Neuronal stem cell (in vitro differentiated cells): ENCODE data around the gene ORM2.
"Not testable (repeated sequence)": the region's sequence is repeated elsewhere in the genome, so short reads cannot be mapped to it uniquely, and the experiment has no call there.

ENCODE experiments used
- DNase-seq: peaks from one replicate; pipeline ENCODE4 v3.0.0-alpha.2; 2013; ENCODE audit warnings: low spot score
- H2AFZ ChIP-seq: one replicate; pipeline ENCODE4 v1.6.1; 2013; ENCODE audit warnings: mild to moderate bottlenecking, low read length, inconsistent platforms
- H2AK5ac ChIP-seq: 2 replicates; pipeline ENCODE4 v1.6.1; 2013; ENCODE audit warnings: low read depth, mild to moderate bottlenecking, inconsistent platforms, low read length, moderate library complexity, mixed read lengths
- H2BK120ac ChIP-seq: 2 replicates; pipeline ENCODE4 v1.6.1; 2013; ENCODE audit warnings: low read depth, mild to moderate bottlenecking, inconsistent platforms, low read length, moderate library complexity, mixed read lengths
- H2BK12ac ChIP-seq: one replicate; pipeline ENCODE4 v1.6.1; 2013; ENCODE audit warnings: low read length, inconsistent platforms
- H2BK15ac ChIP-seq: 2 replicates; pipeline ENCODE4 v1.6.1; 2013; ENCODE audit warnings: mild to moderate bottlenecking, low read length, inconsistent platforms, mixed read lengths
- H2BK5ac ChIP-seq: one replicate; pipeline ENCODE4 v1.6.1; 2013; ENCODE audit warnings: inconsistent platforms, mild to moderate bottlenecking, low read length, moderate library complexity
- H3K14ac ChIP-seq: one replicate; pipeline ENCODE4 v1.6.1; 2013; ENCODE audit warnings: low read length, inconsistent platforms
- H3K18ac ChIP-seq: 2 replicates; pipeline ENCODE4 v1.6.1; 2013; ENCODE audit warnings: low read length, inconsistent platforms
- H3K23ac ChIP-seq: 2 replicates; pipeline ENCODE4 v1.6.1; 2013; ENCODE audit warnings: low read depth, mild to moderate bottlenecking, mixed read lengths, low read length, inconsistent platforms; ENCODE audit not compliant: poor library complexity
- H3K27ac ChIP-seq: replicated peaks from 3 replicates; pipeline ENCODE4 v1.5.1; 2013; ENCODE audit warnings: low read length, inconsistent platforms
- H3K27me3 ChIP-seq, 3 experiments: 2 replicates each; pipeline ENCODE4 v1.6.1; 2013; ENCODE audit warnings: low read length in 3 of 3, mild to moderate bottlenecking in 2 of 3, inconsistent platforms in 1 of 3, low read depth in 1 of 3, mixed read lengths in 1 of 3, moderate library complexity in 1 of 3; ENCODE audit not compliant: control insufficient read depth in 3 of 3, insufficient read depth in 3 of 3
- H3K36me3 ChIP-seq, 2 donors: replicated peaks in 1 of 2; 2 replicates each; pipeline ENCODE4 v1.6.1; 2013; ENCODE audit warnings: low read length in 2 of 2; ENCODE audit not compliant: control insufficient read depth in 2 of 2, insufficient read depth in 2 of 2
- H3K4ac ChIP-seq: 2 replicates; pipeline ENCODE4 v1.6.1; 2013; ENCODE audit warnings: inconsistent platforms, mild to moderate bottlenecking, low read length, moderate library complexity
- H3K4me1 ChIP-seq, 2 donors: 1 replicate in 1 of 2; 2 replicates in 1 of 2; pipeline ENCODE4 v1.6.1; 2013; ENCODE audit warnings: low read length in 2 of 2, low read depth in 1 of 2; ENCODE audit not compliant: control insufficient read depth in 2 of 2, insufficient read depth in 1 of 2
- H3K4me2 ChIP-seq: one replicate; pipeline ENCODE4 v1.6.1; 2013; ENCODE audit warnings: mild to moderate bottlenecking, low read length, inconsistent platforms; ENCODE audit not compliant: insufficient read depth, poor library complexity, severe bottlenecking
- H3K4me3 ChIP-seq, 2 donors: 2 replicates each; pipeline ENCODE4 v1.5.1; 2013; ENCODE audit warnings: low read length in 2 of 2, mild to moderate bottlenecking in 2 of 2, inconsistent platforms in 1 of 2, moderate library complexity in 1 of 2
- H3K79me1 ChIP-seq: one replicate; pipeline ENCODE4 v1.6.1; 2013; ENCODE audit warnings: low read depth, mild to moderate bottlenecking, inconsistent platforms, low read length, moderate library complexity
- H3K9ac ChIP-seq: one replicate; pipeline ENCODE4 v1.6.1; 2013; ENCODE audit warnings: mild to moderate bottlenecking, low read depth, low read length, inconsistent platforms; ENCODE audit not compliant: poor library complexity
- H3K9me3 ChIP-seq, 2 donors: replicated peaks in 1 of 2; 2 replicates each; pipeline versions ENCODE3 to v1.6.1; 2013; ENCODE audit warnings: low read length in 2 of 2, mild to moderate bottlenecking in 2 of 2, inconsistent platforms in 1 of 2, low read depth in 1 of 2, mixed read lengths in 1 of 2, moderate library complexity in 1 of 2; ENCODE audit not compliant: control insufficient read depth in 2 of 2, insufficient read depth in 1 of 2
- H4K8ac ChIP-seq: one replicate; pipeline ENCODE4 v1.6.1; 2013; ENCODE audit warnings: low read depth, mild to moderate bottlenecking, inconsistent platforms, low read length, moderate library complexity
- H4K91ac ChIP-seq: one replicate; pipeline ENCODE4 v1.6.1; 2013; ENCODE audit warnings: low read length, low read depth, mild to moderate bottlenecking, inconsistent platforms; ENCODE audit not compliant: poor library complexity
- WGBS, 2 donors: extraction: QIAGEN DNeasy Blood & Tissue Kit; methylation state at CpG; one replicate each; pipeline ENCODE4 v1.1.7; 2013; ENCODE audit warnings: missing lambda C conversion rate in 2 of 2, mixed read lengths in 1 of 2; ENCODE audit not compliant: insufficient read length in 2 of 2, insufficient replicate concordance in 1 of 2; ENCODE audit errors: extremely low coverage in 2 of 2; 5-methylcytosine and 5-hydroxymethylcytosine counted together

The ORM2 gene

DNA sequence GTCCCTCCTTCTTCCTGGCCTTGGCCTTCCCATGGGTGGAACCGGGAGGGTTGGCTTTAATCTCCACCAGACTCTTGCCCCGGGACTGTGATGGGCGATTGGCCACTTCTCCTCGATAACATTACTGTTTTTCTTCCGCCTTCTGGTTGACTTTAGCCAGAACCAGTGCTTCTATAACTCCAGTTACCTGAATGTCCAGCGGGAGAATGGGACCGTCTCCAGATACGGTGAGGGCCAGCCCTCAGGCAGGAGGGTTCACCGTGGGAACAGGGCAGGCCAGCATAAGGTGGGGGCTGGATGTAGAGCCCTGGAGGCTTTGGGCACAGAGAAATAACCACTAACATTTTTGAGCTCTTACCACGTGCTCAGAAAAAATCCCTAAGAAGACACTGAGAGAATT is 967 bp downstream of the ORM2 start:
- Histone ChIP-seq H3K18ac (no peak overlapping the region), H3K4me2 (no peak overlapping the region), H3K27me3 (peaks cover 0 to 13% (median 2%) of the 10 kb centered on the region in 3 experiments), H3K9ac (no peak overlapping the region), H2BK12ac (no peak overlapping the region), H3K4me1 (no peaks in the 10 kb centered on the region), H4K91ac (no peak overlapping the region), H2AK5ac (no peak overlapping the region), H3K4ac (no peak overlapping the region), H4K8ac (no peak overlapping the region), H3K36me3 (peaks cover 0 to 5% of the 10 kb centered on the region in 2 donors), H3K23ac (no peak overlapping the region), H2AFZ (no peak overlapping the region), H2BK15ac (no peak overlapping the region), H2BK5ac (no peak overlapping the region), H3K4me3 (no peak overlapping the region), H2BK120ac (no peak overlapping the region), H3K27ac (no peak overlapping the region), H3K9me3 (no peaks in the 10 kb centered on the region), H3K14ac (no peak overlapping the region), H3K79me1 (peaks cover 1% of the 10 kb centered on the region)
- no CpG with 5 or more reads among the region's 10 CpGs for WGBS, 2 donors
- DNase-seq = no peak

- DNase-seq, H3K79me1 ChIP-seq, H3K9me3 ChIP-seq, H2BK120ac ChIP-seq, H4K8ac ChIP-seq, H3K9ac ChIP-seq, H2BK5ac ChIP-seq, H3K14ac ChIP-seq, H2BK15ac ChIP-seq, H4K91ac ChIP-seq, H2AK5ac ChIP-seq, H3K27me3 ChIP-seq, H3K18ac ChIP-seq, H3K4me3 ChIP-seq, H2BK12ac ChIP-seq, H2AFZ ChIP-seq, H3K4me1 ChIP-seq, H3K27ac ChIP-seq, H3K4me2 ChIP-seq, H3K4ac ChIP-seq, H3K23ac ChIP-seq: not testable (repeated sequence)
- H3K36me3 ChIP-seq = peaks cover 0 to 12% of the 10 kb centered on the region in 2 donors
- WGBS, 2 donors = no CpG with 5 or more reads among the region's 19 CpGs
Measured at GRCh38 chr9:114331229-114332195, 1.8 kb downstream of the ORM2 start.

- H2AFZ ChIP-seq, H3K9ac ChIP-seq, DNase-seq, H3K79me1 ChIP-seq, H3K4ac ChIP-seq, H3K27me3 ChIP-seq, H2BK12ac ChIP-seq, H4K91ac ChIP-seq, H3K4me2 ChIP-seq, H3K23ac ChIP-seq, H3K4me3 ChIP-seq, H3K14ac ChIP-seq, H4K8ac ChIP-seq, H3K27ac ChIP-seq, H3K4me1 ChIP-seq, H2BK120ac ChIP-seq, H3K9me3 ChIP-seq, H2AK5ac ChIP-seq, H3K18ac ChIP-seq, H2BK15ac ChIP-seq, H2BK5ac ChIP-seq: not testable (repeated sequence)
- WGBS, 2 donors = no CpG with 5 or more reads among the region's 4 CpGs
- peaks cover 0 to 18% of the 10 kb centered on the region in 2 donors for H3K36me3 ChIP-seq
Measured at GRCh38 chr9:114332474-114333040, 2.9 kb downstream of the ORM2 start.

DNA sequence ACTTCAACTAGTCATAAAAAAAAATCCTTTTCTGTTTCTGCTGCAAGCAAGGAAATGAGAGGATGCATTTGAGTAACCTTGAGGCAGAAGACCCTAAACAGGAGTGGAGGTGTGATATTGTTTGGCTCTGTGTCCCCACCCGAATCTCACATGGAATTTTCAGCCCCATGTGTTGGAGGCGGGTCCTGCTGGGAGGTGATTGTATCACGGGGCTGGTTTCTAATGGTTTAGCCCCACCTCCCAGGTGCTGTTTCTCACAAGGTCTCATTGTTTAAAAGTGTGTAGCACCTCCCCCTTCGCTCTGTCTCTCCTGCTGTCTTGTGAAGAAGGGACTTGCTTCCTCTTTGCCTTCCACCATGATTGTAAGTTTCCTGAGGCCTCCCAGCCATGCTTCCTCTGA is 4.0 kb downstream of the ORM2 start:
- H2BK12ac ChIP-seq, H3K18ac ChIP-seq, H2AK5ac ChIP-seq, H3K4ac ChIP-seq, H3K27ac ChIP-seq, DNase-seq, H3K9ac ChIP-seq, H3K14ac ChIP-seq, H2AFZ ChIP-seq, H3K4me2 ChIP-seq, H3K23ac ChIP-seq, H3K4me1 ChIP-seq, H2BK15ac ChIP-seq, H4K91ac ChIP-seq, H3K27me3 ChIP-seq, H2BK5ac ChIP-seq, H3K9me3 ChIP-seq, H2BK120ac ChIP-seq, H3K79me1 ChIP-seq, H3K4me3 ChIP-seq, H4K8ac ChIP-seq: not testable (repeated sequence)
- peaks cover 8 to 26% of the 10 kb centered on the region in 2 donors for H3K36me3 ChIP-seq
- no CpG with 5 or more reads among the region's 4 CpGs for WGBS, 2 donors
